Stimulated activated CD8-positive, alpha-beta memory T cell treated with anti-CD3 and anti-CD28 coated beads, Interleukin-7, amount 100 ng/mL, for 4 hours (primary cell): ENCODE results near the gene VEGFA.

ENCODE experiments used
- DNase-seq, 2 donors: peaks; one replicate each; pipeline ENCODE4 v3.0.0-alpha.2; 2020; ENCODE audit warnings: low read depth in 2 of 2

The VEGFA gene

GRCh38 chr6:43785220-43785752, 15.3 kb downstream of the VEGFA start:
- no peak for DNase-seq

- no peak for DNase-seq
Observed at GRCh38 chr6:43785904-43786303, 15.9 kb downstream of the VEGFA start.

- DNase-seq: no peak
Observed at GRCh38 chr6:43786664-43787329, 16.8 kb downstream of the VEGFA start.

GRCh38 chr6:43788301-43788700, 18.3 kb downstream of the VEGFA start:
- no peak for DNase-seq

GRCh38 chr6:43789447-43789846, 19.4 kb downstream of the VEGFA start:
- DNase-seq: no peak

- no peak for DNase-seq
Observed at GRCh38 chr6:43790031-43790430, 20.0 kb downstream of the VEGFA start.

GRCh38 chr6:43791745-43792422, 21.9 kb downstream of the VEGFA start:
- DNase-seq: no peak

- DNase-seq: no peak
Observed at GRCh38 chr6:43793154-43793874, 23.3 kb downstream of the VEGFA start.

GRCh38 chr6:43793875-43794242, 23.8 kb downstream of the VEGFA start:
- no peak for DNase-seq

GRCh38 chr6:43795421-43795820, 25.4 kb downstream of the VEGFA start:
- no peak for DNase-seq

- DNase-seq: no peak
Observed at GRCh38 chr6:43796168-43796567, 26.2 kb downstream of the VEGFA start.

GRCh38 chr6:43796903-43797890, 27.2 kb downstream of the VEGFA start:
- DNase-seq: no peak

GRCh38 chr6:43797919-43798318, 27.9 kb downstream of the VEGFA start:
- DNase-seq: no peak

GRCh38 chr6:43798688-43799444, 28.9 kb downstream of the VEGFA start:
- no peak for DNase-seq

- no peak for DNase-seq
Observed at GRCh38 chr6:43799551-43800297, 29.7 kb downstream of the VEGFA start.

GRCh38 chr6:43800298-43800623, 30.2 kb downstream of the VEGFA start:
- no peak for DNase-seq

GRCh38 chr6:43800746-43801494, 30.9 kb downstream of the VEGFA start:
- no peak for DNase-seq

GRCh38 chr6:43801495-43802181, 31.6 kb downstream of the VEGFA start:
- DNase-seq: no peak
